ENCODE results near the gene STMN3. TPM values are rescaled to one million over a fixed set of nuclear protein-coding genes. Genes with fewer than 3 reads are reported as not detected.

The STMN3 gene
- total RNA-seq, 2 donors from 2014 or later, result 0.88 to 3.2 TPM

Other genes starting within 250 kb of the STMN3 start
- gene KCNQ2, start 180.8 kb downstream of the STMN3 start, total RNA-seq, result not detected
- gene EEF1A2, start 154.3 kb downstream of the STMN3 start, total RNA-seq, result 1 to 10 TPM; 3.1 to 6.1 TPM
- 10 to 100 TPM; 66.4 to 96.9 TPM for gene PPDPF, start 132.7 kb downstream of the STMN3 start, total RNA-seq
- gene PTK6, start 116.0 kb downstream of the STMN3 start, total RNA-seq, result under 1 TPM in 1 of 2 donors, not detected in 1; 0.19 TPM
- not detected for gene SRMS, start 105.7 kb downstream of the STMN3 start, total RNA-seq
- under 1 TPM; 0.31 to 0.39 TPM for gene FNDC11, start 99.3 kb downstream of the STMN3 start, total RNA-seq
- 10 to 100 TPM; 19.6 to 27.6 TPM for gene HELZ2, start 79.2 kb downstream of the STMN3 start, total RNA-seq
- 10 to 100 TPM; 14.7 to 15.5 TPM for gene GMEB2, start 26.3 kb downstream of the STMN3 start, total RNA-seq
- 10 to 100 TPM; 32.3 to 76.9 TPM for gene RTEL1, start 4.9 kb upstream of the STMN3 start, total RNA-seq
- not detected for gene TNFRSF6B, start 43.2 kb upstream of the STMN3 start, total RNA-seq
- gene ARFRP1, start 54.6 kb upstream of the STMN3 start, total RNA-seq, result 10 to 100 TPM; 52.4 to 87.0 TPM
- 10 to 100 TPM; 40.8 to 53.0 TPM for gene ZGPAT, start 54.6 kb upstream of the STMN3 start, total RNA-seq
- 10 to 100 TPM in 1 of 2 donors, 1 to 10 TPM in 1; 9.3 to 15.7 TPM for gene LIME1, start 83.2 kb upstream of the STMN3 start, total RNA-seq
- gene SLC2A4RG, start 86.4 kb upstream of the STMN3 start, total RNA-seq, result 10 to 100 TPM; 21.0 to 31.1 TPM
- 1 to 10 TPM in 1 of 2 donors, under 1 TPM in 1; 0.25 to 1.2 TPM for gene ZBTB46, start 177.8 kb upstream of the STMN3 start, total RNA-seq
- not detected for gene ABHD16B, start 208.1 kb upstream of the STMN3 start, total RNA-seq
- 10 to 100 TPM; 48.8 to 60.0 TPM for gene TPD52L2, start 211.8 kb upstream of the STMN3 start, total RNA-seq
- gene DNAJC5, start 241.7 kb upstream of the STMN3 start, total RNA-seq, result 10 to 100 TPM; 67.6 to 89.1 TPM

Measured in natural killer cell treated with Interleukin-12 subunit alpha and Interleukin-12 subunit beta and Interleukin-15 and Interleukin-18, amount 100 ng/mL, for 72 hours (primary cell).